HepG2 (cell line): Measurements from ENCODE around the gene ZNF582. TPM values are rescaled to one million over a fixed set of nuclear protein-coding genes. Genes with fewer than 3 reads are reported as not detected.

ENCODE experiments used
- ATAC-seq: fragments of 200-7000 bp; cut with Tn5 transposase; 3 replicates; pipeline ENCODE4 v1.9.1; 2020; ENCODE audit warnings: mild to moderate bottlenecking, moderate library complexity
- BruUV-seq: library from RNA; stranded (reverse); fragments of 400-500 nt; replicated peaks from 2 replicates; lab custom pipeline; 2021; lab: Mats Ljungman, UMichigan
- CTCF ChIA-PET: fragments of 300-600 bp; formaldehyde crosslinking; extraction: SDS; loops from one replicate; lab custom pipeline; 2021; ENCODE audit warnings: low total read pairs, inconsistent platforms, low intra/inter-chr PET ratio; lab: Yijun Ruan, JAX
- POLR2A ChIA-PET: fragments of 350-600 bp; sonication (Branson Sonifier 250); formaldehyde crosslinking; loops from one replicate; lab custom pipeline; 2020; ENCODE audit warnings: antibody characterized with exemption, inconsistent platforms; lab: Yijun Ruan, JAX
- DNase-seq: peaks from one replicate; pipeline ENCODE4 v3.0.0-alpha.2; 2015; ENCODE audit warnings: low spot score
- FAIRE-seq: peaks from 3 replicates; lab custom pipeline; 2011; peaks lifted over from hg19 to GRCh38; lab: Jason Lieb, UNC
- H2AFZ ChIP-seq: one replicate; pipeline ENCODE4 v1.6.1; 2011; ENCODE audit warnings: low read length, inconsistent platforms
- H3K27ac ChIP-seq: fragments of 300-600 bp; 3 replicates; pipeline ENCODE4 v1.8.0; 2011; ENCODE audit warnings: mixed run types, mild to moderate bottlenecking, mixed read lengths, low read length, inconsistent platforms; ENCODE audit not compliant: insufficient read depth; ENCODE audit errors: extremely low read length
- H3K27me3 ChIP-seq, 2 experiments: fragments of 200-600 bp in 1 of 2; 2 replicates in 1 of 2; 3 replicates in 1 of 2; pipeline versions ENCODE4 v1.6.0 to v1.8.0; 2011; ENCODE audit warnings: low read length in 2 of 2, mild to moderate bottlenecking in 2 of 2, moderate library complexity in 2 of 2, inconsistent platforms in 1 of 2; ENCODE audit not compliant: insufficient read depth in 2 of 2, control insufficient read depth in 1 of 2
- H3K36me3 ChIP-seq, 2 experiments: fragments of 200-600 bp in 1 of 2; replicated peaks in 1 of 2; 2 replicates in 1 of 2; 3 replicates in 1 of 2; pipeline versions ENCODE4 v1.5.1 to v1.8.0; 2011; ENCODE audit warnings: low read length in 2 of 2, inconsistent platforms in 1 of 2; ENCODE audit not compliant: insufficient read depth in 2 of 2, control insufficient read depth in 1 of 2
- H3K4me1 ChIP-seq: 2 replicates; pipeline ENCODE4 v1.5.1; 2012; ENCODE audit warnings: low read length, inconsistent platforms; ENCODE audit not compliant: insufficient read depth
- H3K4me2 ChIP-seq: 2 replicates; pipeline ENCODE4 v1.6.0; 2011; ENCODE audit warnings: low read depth, low read length, inconsistent platforms
- H3K4me3 ChIP-seq, 3 experiments: fragments of 200-600 bp in 1 of 3; sonication (generic), shearing (Covaris generic) in 1 of 3; replicated peaks in 1 of 3; 2 replicates each; pipeline ENCODE4 v1.5.1; 2011 to 2016; ENCODE audit warnings: low read length in 3 of 3, inconsistent platforms in 2 of 3, low read depth in 2 of 3, mild to moderate bottlenecking in 2 of 3, control low read depth in 1 of 3, mixed read lengths in 1 of 3; ENCODE audit not compliant: insufficient read depth in 1 of 3
- H3K79me2 ChIP-seq: one replicate; pipeline ENCODE4 v1.6.1; 2011; ENCODE audit warnings: low read length, inconsistent platforms; ENCODE audit not compliant: insufficient read depth
- H3K9ac ChIP-seq: 2 replicates; pipeline ENCODE4 v1.6.0; 2011; ENCODE audit warnings: mild to moderate bottlenecking, low read depth, low read length, inconsistent platforms; ENCODE audit not compliant: insufficient read depth
- H3K9me3 ChIP-seq: 2 replicates; pipeline ENCODE4 v1.5.1; 2012; ENCODE audit warnings: mild to moderate bottlenecking, low read length
- H4K20me1 ChIP-seq: 2 replicates; pipeline ENCODE4 v1.6.0; 2011; ENCODE audit warnings: inconsistent platforms, mild to moderate bottlenecking, low read length, moderate library complexity; ENCODE audit not compliant: insufficient read depth
- ARID5B ChIP-seq: IDR thresholded peaks from 2 replicates; pipeline ENCODE4 v1.4.0; 2020; ENCODE audit warnings: mild to moderate bottlenecking, missing genetic modification reagents
- ASH2L ChIP-seq: fragments of 300-600, 200-600 bp; sonication (generic); IDR thresholded peaks from 2 replicates; pipeline ENCODE4 v1.7.0; 2017; ENCODE audit warnings: low read depth, mild to moderate bottlenecking, moderate library complexity, mixed read lengths, low read length; ENCODE audit not compliant: insufficient read length
- BCL6 ChIP-seq: IDR thresholded peaks from 2 replicates; pipeline ENCODE4 v1.6.1; 2016; ENCODE audit warnings: missing genetic modification reagents, missing compliant biosample characterization
- CCAR2 ChIP-seq: fragments of 200-400 bp; formaldehyde crosslinking; optimal IDR thresholded peaks from 2 replicates; pipeline ENCODE3; 2018; ENCODE audit warnings: low read depth, mild to moderate bottlenecking, low read length, moderate library complexity
- GATA4 ChIP-seq: sonication (generic); IDR thresholded peaks from 2 replicates; pipeline ENCODE4 v1.6.1; 2016; ENCODE audit warnings: antibody characterized with exemption, low read depth, borderline replicate concordance
- HNF4G ChIP-seq, 2 experiments: sonication (generic) in 1 of 2; formaldehyde crosslinking in 1 of 2; IDR thresholded peaks; 2 replicates each; pipeline versions ENCODE4 v1.4.0 to v1.6.1; 2011 to 2020; ENCODE audit warnings: borderline replicate concordance in 2 of 2, low read depth in 2 of 2, mild to moderate bottlenecking in 2 of 2, low read length in 1 of 2, missing genetic modification reagents in 1 of 2, moderate library complexity in 1 of 2
- KMT2B ChIP-seq: IDR thresholded peaks from 2 replicates; pipeline ENCODE4 v1.6.1; 2016; ENCODE audit warnings: missing genetic modification reagents, missing compliant biosample characterization
- MIXL1 ChIP-seq: IDR thresholded peaks from 2 replicates; pipeline ENCODE4 v1.6.1; 2016
- MXD3 ChIP-seq: IDR thresholded peaks from 2 replicates; pipeline ENCODE4 v1.6.1; 2016; ENCODE audit warnings: mild to moderate bottlenecking, missing biosample characterization, missing genetic modification reagents
- NAIF1 ChIP-seq: sonication (generic); formaldehyde crosslinking; IDR thresholded peaks from 2 replicates; pipeline ENCODE4 v1.5.0; 2020; ENCODE audit warnings: mild to moderate bottlenecking, missing genetic modification reagents, borderline replicate concordance
- NPAS2 ChIP-seq: sonication (generic); formaldehyde crosslinking; IDR thresholded peaks from 2 replicates; pipeline ENCODE4 v1.8.0; 2022; ENCODE audit warnings: mild to moderate bottlenecking, missing genetic modification reagents, borderline replicate concordance
- NR2F6 ChIP-seq, 2 experiments: IDR thresholded peaks; 2 replicates each; pipeline ENCODE4 v1.6.1; 2016; ENCODE audit warnings: antibody characterized with exemption in 1 of 2, mild to moderate bottlenecking in 1 of 2
- PHF21A ChIP-seq: sonication (generic); formaldehyde crosslinking; IDR thresholded peaks from 2 replicates; pipeline ENCODE4 v1.5.0; 2020; ENCODE audit warnings: mild to moderate bottlenecking, missing genetic modification reagents
- SATB2 ChIP-seq: sonication (generic); formaldehyde crosslinking; IDR thresholded peaks from 2 replicates; pipeline ENCODE4 v1.5.0; 2020; ENCODE audit warnings: missing genetic modification reagents
- SMC3 ChIP-seq: IDR thresholded peaks from 2 replicates; pipeline ENCODE4 v1.6.1; 2011; ENCODE audit warnings: low read length, improper control_type of control experiment
- SOX13 ChIP-seq, 3 experiments: fragments of 450-650 bp in 1 of 3; sonication (generic) in 1 of 3; formaldehyde crosslinking in 1 of 3; IDR thresholded peaks in 2 of 3; conservative IDR thresholded peaks in 1 of 3; 2 replicates each; pipeline versions ENCODE4 v1.5.0 to v1.6.1; 2016 to 2020; ENCODE audit warnings: antibody characterized with exemption in 1 of 3, mild to moderate bottlenecking in 1 of 3, missing compliant biosample characterization in 1 of 3, missing genetic modification reagents in 1 of 3, moderate library complexity in 1 of 3
- ZBTB43 ChIP-seq: sonication (generic); formaldehyde crosslinking; conservative IDR thresholded peaks from 2 replicates; pipeline ENCODE4 v1.4.0; 2020; ENCODE audit warnings: missing genetic modification reagents
- ZFP36L1 ChIP-seq: sonication (generic); formaldehyde crosslinking; IDR thresholded peaks from 2 replicates; pipeline ENCODE4 v1.8.0; 2022; ENCODE audit warnings: mild to moderate bottlenecking, missing genetic modification reagents, moderate library complexity
- ZNF780A ChIP-seq: sonication (generic); formaldehyde crosslinking; IDR thresholded peaks from 2 replicates; pipeline ENCODE4 v1.8.0; 2022; ENCODE audit warnings: mild to moderate bottlenecking, missing genetic modification reagents, moderate library complexity
- WGBS: methylation state at CpG from one replicate; pipeline ENCODE4 v1.1.6; 2017; ENCODE audit warnings: low lambda C conversion rate; 5-methylcytosine and 5-hydroxymethylcytosine counted together
- in situ Hi-C: cut with HindIII; loops from 2 replicates; pipeline ENCODE4 v1.10.0; 2017; ENCODE audit warnings: low pct_unique_long_range_greater_than_20kb; ENCODE audit not compliant: extremely low pct_ligation_motif_present
- intact Hi-C: fragments of 100-400 bp; cut with micrococcal nuclease; formaldehyde crosslinking; loops from one replicate; pipeline ENCODE4 v1.10.0; 2022; ENCODE audit not compliant: unreplicated experiment
- polyA plus RNA-seq, 8 experiments: library from polyadenylated mRNA; depleted of rRNA in 3 of 8; stranded (reverse) in 7 of 8; unstranded in 1 of 8; fragments of >200 nt; fragmentation: Illumina TruSeq in 4 of 8; extraction: Trizol in 4 of 8; gene quantifications; 2 replicates each; pipeline versions ENCODE4 v1.2.1 to v1.2.3, GENCODE V29; 2011 to 2016; ENCODE audit warnings: low read depth in 4 of 8, missing spikeins in 1 of 8, mixed read lengths in 1 of 8; ENCODE audit not compliant: insufficient read depth in 1 of 8
- total RNA-seq, 5 experiments: library from RNA; depleted of rRNA; stranded (reverse); fragments of >200 nt; fragmentation: Illumina TruSeq; extraction: Trizol; gene quantifications; 2 replicates each; pipeline ENCODE4 v1.2.3, GENCODE V29; 2016; ENCODE audit warnings: low read depth in 1 of 5

Gene ZNF582
- total and polyA plus RNA-seq, 2 of the 13 experiments (the other 11 are each of a cell fraction or from before 2014, with no cell fraction given): 0.83 to 1.6 TPM

GRCh38 chr19:56355517-56355916 is 37.8 kb downstream of the ZNF582 start:
- CTCF ChIA-PET: no interaction called here
- intact Hi-C loops: no loop called here
- peak; percentile 61 for DNase-seq
- Histone ChIP-seq H3K9me3 (0 out of 2 replicates have a peak, but pooled peaks cover 19% of the 10 kb centered on the region), H3K36me3 (no peaks in the 10 kb centered on the region), H3K4me3 (peak overlapping the region in 1 of 3 experiments; percentile 28; a peak in 2 of 6 replicates), H4K20me1 (no peaks in the 10 kb centered on the region), H3K27ac (peak overlapping the region; percentile 18), H3K4me1 (peaks cover 42% of the 10 kb centered on the region), H3K4me2 (peak overlapping the region; percentile 35), H3K9ac (no peak overlapping the region), H3K27me3 (no peaks in the 10 kb centered on the region), H2AFZ (no peak overlapping the region), H3K79me2 (no peaks in the 10 kb centered on the region)
- ATAC-seq: peak; percentile 79
- no TSS peak for BruUV-seq
- 0% methylated on average over 1 of the region's 1 CpG for WGBS
- FAIRE-seq: peak; percentile 28
- POLR2A ChIA-PET: interaction anchor here (0.5 to 0.9 kb wide), 2 partner anchors 13 to 45 kb away, joined by 3 to 4 read pairs; no protein-coding TSS in a partner anchor
- in situ Hi-C loops: no loop called here
- TF ChIP-seq SMC3: no peak
- no peak for TF ChIP-seq MXD3
- TF ChIP-seq NR2F6 (IDR thresholded peaks at IDR 0.05): peak; percentile 59
- TF ChIP-seq NR2F6 (CRISPR knock-in tag; IDR thresholded peaks at IDR 0.05): 0 out of 2 replicates have a peak, but pooled peaks have one; percentile 22
- no peak for TF ChIP-seq CCAR2
- TF ChIP-seq ASH2L: peak; percentile 56
- peak; percentile 67 for TF ChIP-seq ARID5B (CRISPR knock-in tag)
- TF ChIP-seq BCL6 (CRISPR knock-in tag): peak; percentile 47
- TF ChIP-seq KMT2B (CRISPR knock-in tag): 0 out of 2 replicates have a peak, but pooled peaks have one; percentile 11
- TF ChIP-seq HNF4G (IDR thresholded peaks at IDR 0.05; ENCODE audit: borderline replicate concordance, low read depth, low read length): peak; percentile 39; the same call in 1 of the 2 replicates
- TF ChIP-seq HNF4G (CRISPR knock-in tag; IDR thresholded peaks at IDR 0.05; ENCODE audit: borderline replicate concordance, low read depth): no peak
- TF ChIP-seq MIXL1: 0 out of 2 replicates have a peak, but pooled peaks have one; percentile 54
- no peak for TF ChIP-seq ZBTB43 (CRISPR knock-in tag)
- no peak for TF ChIP-seq ZFP36L1
- TF ChIP-seq NAIF1 (CRISPR knock-in tag): 0 out of 2 replicates have a peak, but pooled peaks have one; percentile 12
- peak; percentile 22; the same call in 1 of the 2 replicates for TF ChIP-seq PHF21A (CRISPR knock-in tag)
- no peak for TF ChIP-seq NPAS2
- TF ChIP-seq GATA4: no peak
- no peak for TF ChIP-seq SOX13 (IDR thresholded peaks at IDR 0.05)
- peak in 1 of 2 experiments; percentile 79; a peak in 2 of 4 replicates for TF ChIP-seq SOX13 (CRISPR knock-in tag; conservative IDR thresholded peaks at IDR 0.05 in 1 of 2, IDR thresholded peaks at IDR 0.05 in 1 of 2)
- no peak for TF ChIP-seq ZNF780A
- TF ChIP-seq SATB2 (CRISPR knock-in tag): no peak
